ENCODE data around the gene STX17.

- no peak for TF ChIP-seq PATZ1 (CRISPR knock-in tag; IDR thresholded peaks at IDR 0.05; ENCODE audit: borderline replicate concordance)
- no peak for TF ChIP-seq TOX (CRISPR knock-in tag; IDR thresholded peaks at IDR 0.05; ENCODE audit: borderline replicate concordance)
- no peak for TF ChIP-seq OSR1 (CRISPR knock-in tag; IDR thresholded peaks at IDR 0.05)
- no peak for TF ChIP-seq ARNTL (CRISPR knock-in tag; IDR thresholded peaks at IDR 0.05; ENCODE audit: borderline replicate concordance, low read depth)
- TF ChIP-seq CSRNP3 (CRISPR knock-in tag; IDR thresholded peaks at IDR 0.05): no peak
- TF ChIP-seq ESRRG (CRISPR knock-in tag; IDR thresholded peaks at IDR 0.05): no peak
- no peak for TF ChIP-seq ZFP3 (CRISPR knock-in tag; IDR thresholded peaks at IDR 0.05)
These were observed 49.2 kb downstream of the STX17 start for GRCh38 chr9:99955606-99956005.

Data from SK-N-SH treated with all-trans-retinoic acid at 6 μM for 48 hours (cell line).